ENCODE measurements around the gene TRIOBP. TPM values are rescaled to one million over a fixed set of nuclear protein-coding genes. Genes with fewer than 3 reads are reported as not detected.
A peak's percentile ranks its signal among the peaks of the same experiment; 100 is the strongest.

TRIOBP gene
- total and polyA plus RNA-seq, 2 of the 13 experiments (the other 11 are each of a cell fraction or from before 2014, with no cell fraction given): 6.1 to 15.4 TPM

DNA sequence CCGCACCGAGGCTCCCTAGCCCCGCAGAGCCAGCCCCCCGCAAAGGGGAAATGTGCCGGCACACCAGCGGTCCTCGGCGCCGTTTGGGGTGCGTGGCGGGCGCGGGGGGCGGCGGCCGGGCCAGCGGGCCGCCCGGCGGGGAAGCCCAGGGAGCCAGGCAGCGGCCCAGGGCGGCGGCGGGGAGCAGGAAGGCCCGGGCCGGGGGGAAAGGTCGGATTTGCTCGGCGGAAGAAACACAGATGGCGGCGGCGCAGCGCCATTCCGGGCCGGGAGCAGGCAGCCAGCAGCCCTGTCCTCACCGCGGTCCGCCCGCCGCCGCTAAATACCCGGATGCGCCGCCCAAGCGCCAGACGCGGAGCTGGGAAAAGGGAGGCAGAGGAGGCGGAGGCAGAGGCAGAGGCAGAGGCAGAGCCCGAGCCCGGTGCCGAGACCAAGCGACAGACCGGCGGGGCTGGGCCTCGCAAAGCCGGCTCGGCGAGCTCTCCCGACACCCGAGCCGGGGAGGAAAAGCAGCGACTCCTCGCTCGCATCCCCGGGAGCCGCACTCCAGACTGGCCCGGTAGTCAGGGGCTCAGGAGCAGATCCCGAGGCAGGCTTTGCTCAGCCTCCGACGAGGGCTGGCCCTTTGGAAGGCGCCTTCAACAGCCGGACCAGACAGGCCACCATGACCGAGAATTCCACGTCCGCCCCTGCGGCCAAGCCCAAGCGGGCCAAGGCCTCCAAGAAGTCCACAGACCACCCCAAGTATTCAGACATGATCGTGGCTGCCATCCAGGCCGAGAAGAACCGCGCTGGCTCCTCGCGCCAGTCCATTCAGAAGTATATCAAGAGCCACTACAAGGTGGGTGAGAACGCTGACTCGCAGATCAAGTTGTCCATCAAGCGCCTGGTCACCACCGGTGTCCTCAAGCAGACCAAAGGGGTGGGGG, 108.3 kb downstream of the TRIOBP start (continued):
- TF ChIP-seq TMF1 (CRISPR knock-in tag; IDR thresholded peaks at IDR 0.05; ENCODE audit: low read depth) (peak; percentile 91), ZFP82 (CRISPR knock-in tag; IDR thresholded peaks at IDR 0.05; ENCODE audit: borderline replicate concordance) (no peak), ZC3H4 (CRISPR knock-in tag; IDR thresholded peaks at IDR 0.05; ENCODE audit: borderline replicate concordance) (no peak), ZNF546 (CRISPR knock-in tag; conservative IDR thresholded peaks at IDR 0.05) (no peak), ZBTB38 (CRISPR knock-in tag; IDR thresholded peaks at IDR 0.05) (peak; percentile 47; the same call in 1 of the 2 replicates), PHB2 (IDR thresholded peaks at IDR 0.05; ENCODE audit: partially characterized antibody) (no peak), ZNF569 (CRISPR knock-in tag; IDR thresholded peaks at IDR 0.05; ENCODE audit: borderline replicate concordance) (no peak), ELF1 (CRISPR knock-in tag; IDR thresholded peaks at IDR 0.05) (peak; percentile 30; the same call in 1 of the 2 replicates), AHDC1 (CRISPR knock-in tag; IDR thresholded peaks at IDR 0.05; ENCODE audit: borderline replicate concordance) (no peak), CENPT (CRISPR knock-in tag; IDR thresholded peaks at IDR 0.05; ENCODE audit: low read depth) (0 out of 2 replicates have a peak, but pooled peaks have one; percentile 33), MXI1 (IDR thresholded peaks at IDR 0.05; ENCODE audit: borderline replicate concordance, low read depth, low read length) (peak; percentile 72; the same call in 1 of the 3 replicates), PATZ1 (CRISPR knock-in tag; IDR thresholded peaks at IDR 0.05) (peak; percentile 25; the same call in 1 of the 2 replicates)
- TF ChIP-seq, protein P1, sequence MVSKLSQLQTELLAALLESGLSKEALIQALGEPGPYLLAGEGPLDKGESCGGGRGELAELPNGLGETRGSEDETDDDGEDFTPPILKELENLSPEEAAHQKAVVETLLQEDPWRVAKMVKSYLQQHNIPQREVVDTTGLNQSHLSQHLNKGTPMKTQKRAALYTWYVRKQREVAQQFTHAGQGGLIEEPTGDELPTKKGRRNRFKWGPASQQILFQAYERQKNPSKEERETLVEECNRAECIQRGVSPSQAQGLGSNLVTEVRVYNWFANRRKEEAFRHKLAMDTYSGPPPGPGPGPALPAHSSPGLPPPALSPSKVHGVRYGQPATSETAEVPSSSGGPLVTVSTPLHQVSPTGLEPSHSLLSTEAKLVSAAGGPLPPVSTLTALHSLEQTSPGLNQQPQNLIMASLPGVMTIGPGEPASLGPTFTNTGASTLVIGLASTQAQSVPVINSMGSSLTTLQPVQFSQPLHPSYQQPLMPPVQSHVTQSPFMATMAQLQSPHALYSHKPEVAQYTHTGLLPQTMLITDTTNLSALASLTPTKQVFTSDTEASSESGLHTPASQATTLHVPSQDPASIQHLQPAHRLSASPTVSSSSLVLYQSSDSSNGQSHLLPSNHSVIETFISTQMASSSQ (IDR thresholded peaks at IDR 0.05; ENCODE audit: low read depth): no peak
- TF ChIP-seq, protein P1 (CRISPR knock-in tag; IDR thresholded peaks at IDR 0.05; ENCODE audit: borderline replicate concordance): 0 out of 2 replicates have a peak, but pooled peaks have one; percentile 21
- TF ChIP-seq, protein P2, sequence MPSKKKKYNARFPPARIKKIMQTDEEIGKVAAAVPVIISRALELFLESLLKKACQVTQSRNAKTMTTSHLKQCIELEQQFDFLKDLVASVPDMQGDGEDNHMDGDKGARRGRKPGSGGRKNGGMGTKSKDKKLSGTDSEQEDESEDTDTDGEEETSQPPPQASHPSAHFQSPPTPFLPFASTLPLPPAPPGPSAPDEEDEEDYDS (CRISPR knock-in tag; IDR thresholded peaks at IDR 0.05): peak; percentile 94
